CD14-positive monocyte (primary cell): Measurements from ENCODE around the gene RALB. TPM values are rescaled to one million over a fixed set of nuclear protein-coding genes. Genes with fewer than 3 reads are reported as not detected.

Source experiments
- DNase-seq, 3 donors: peaks; one replicate each; pipeline ENCODE4 v3.0.0-alpha.2; 2011 to 2022
- H2AFZ ChIP-seq: 2 replicates; pipeline ENCODE4 v1.6.0; 2012; ENCODE audit warnings: mild to moderate bottlenecking, low read depth, low read length, inconsistent platforms; ENCODE audit not compliant: insufficient read depth, poor library complexity, severe bottlenecking
- H3K27ac ChIP-seq, 2 donors: 1 replicate in 1 of 2; 2 replicates in 1 of 2; pipeline ENCODE4 v1.5.1; 2012 to 2013; ENCODE audit warnings: low read length in 2 of 2, control low read depth in 1 of 2, inconsistent platforms in 1 of 2, low read depth in 1 of 2, mild to moderate bottlenecking in 1 of 2
- H3K27me3 ChIP-seq, 2 donors: one replicate each; pipeline versions ENCODE4 v1.6.0 to v1.6.1; 2011 to 2013; ENCODE audit warnings: low read length in 2 of 2; ENCODE audit not compliant: control insufficient read depth in 2 of 2, insufficient read depth in 2 of 2
- H3K36me3 ChIP-seq, 2 donors: replicated peaks in 1 of 2; 1 replicate in 1 of 2; 2 replicates in 1 of 2; pipeline versions ENCODE4 v1.5.1 to v1.6.1; 2012 to 2013; ENCODE audit warnings: low read length in 2 of 2, control low read depth in 1 of 2, inconsistent platforms in 1 of 2, mild to moderate bottlenecking in 1 of 2; ENCODE audit not compliant: insufficient read depth in 2 of 2, control insufficient read depth in 1 of 2
- H3K4me1 ChIP-seq, 2 donors: 1 replicate in 1 of 2; 2 replicates in 1 of 2; pipeline versions ENCODE4 v1.5.1 to v1.6.1; 2012 to 2013; ENCODE audit warnings: low read length in 2 of 2, control low read depth in 1 of 2, inconsistent platforms in 1 of 2, mild to moderate bottlenecking in 1 of 2, moderate library complexity in 1 of 2; ENCODE audit not compliant: insufficient read depth in 2 of 2, control insufficient read depth in 1 of 2
- H3K4me2 ChIP-seq: replicated peaks from 2 replicates; pipeline ENCODE3; 2012; ENCODE audit warnings: low read length, moderate library complexity, mild to moderate bottlenecking; ENCODE audit not compliant: poor library complexity, severe bottlenecking; ENCODE audit errors: extremely low read depth
- H3K4me3 ChIP-seq, 3 experiments: fragments of 200-600 bp in 1 of 3; sonication (generic) in 1 of 3; replicated peaks in 1 of 3; 1 replicate in 2 of 3; 2 replicates in 1 of 3; pipeline ENCODE4 v1.5.1; 2011 to 2013; ENCODE audit warnings: low read length in 3 of 3, mild to moderate bottlenecking in 3 of 3, control low read depth in 2 of 3, low read depth in 2 of 3, inconsistent platforms in 1 of 3, moderate library complexity in 1 of 3
- H3K79me2 ChIP-seq: 2 replicates; pipeline ENCODE4 v1.6.0; 2012; ENCODE audit warnings: mild to moderate bottlenecking, control low read depth, inconsistent platforms, low read length, moderate library complexity; ENCODE audit not compliant: insufficient read depth
- H3K9ac ChIP-seq: 2 replicates; pipeline ENCODE4 v1.6.0; 2017; ENCODE audit warnings: low read length, mild to moderate bottlenecking; ENCODE audit not compliant: insufficient read depth, poor library complexity, severe bottlenecking
- H3K9me3 ChIP-seq, 2 donors: replicated peaks in 1 of 2; 1 replicate in 1 of 2; 2 replicates in 1 of 2; pipeline versions ENCODE4 v1.5.1 to v1.6.1; 2012 to 2013; ENCODE audit warnings: low read length in 2 of 2, control low read depth in 1 of 2; ENCODE audit not compliant: control insufficient read depth in 1 of 2, insufficient read depth in 1 of 2
- H4K20me1 ChIP-seq: 2 replicates; pipeline ENCODE4 v1.6.0; 2012; ENCODE audit warnings: mild to moderate bottlenecking, low read length, control low read depth, moderate library complexity; ENCODE audit not compliant: insufficient read depth
- H3K27ac Mint-ChIP-seq, 7 donors: one replicate each; pipeline ENCODE4 v1.8.0; 2020; ENCODE audit warnings: mild to moderate bottlenecking in 7 of 7, mixed read lengths in 7 of 7, moderate library complexity in 6 of 7, inconsistent platforms in 2 of 7
- H3K27me3 Mint-ChIP-seq, 3 donors: one replicate each; pipeline ENCODE4 v1.8.0; 2021 to 2022; ENCODE audit warnings: low read depth in 3 of 3, mild to moderate bottlenecking in 3 of 3, mixed read lengths in 3 of 3, moderate library complexity in 3 of 3, inconsistent platforms in 1 of 3
- H3K36me3 Mint-ChIP-seq, 2 donors: one replicate each; pipeline ENCODE4 v1.8.0; 2020; ENCODE audit warnings: mixed read lengths in 2 of 2, inconsistent platforms in 1 of 2, mild to moderate bottlenecking in 1 of 2
- H3K4me1 Mint-ChIP-seq: one replicate; pipeline ENCODE4 v1.8.0; 2020; ENCODE audit warnings: mild to moderate bottlenecking, mixed read lengths
- H3K4me3 Mint-ChIP-seq, 2 donors: one replicate each; pipeline ENCODE4 v1.8.0; 2020; ENCODE audit warnings: mild to moderate bottlenecking in 2 of 2, mixed read lengths in 2 of 2, moderate library complexity in 1 of 2
- H3K9me3 Mint-ChIP-seq, 7 donors: one replicate each; pipeline ENCODE4 v1.8.0; 2020 to 2022; ENCODE audit warnings: mixed read lengths in 7 of 7, mild to moderate bottlenecking in 6 of 7, moderate library complexity in 6 of 7, inconsistent platforms in 2 of 7
- CTCF ChIP-seq: fragments of 200-600 bp; IDR thresholded peaks from one replicate; pipeline ENCODE4 v1.8.0; 2022; ENCODE audit warnings: antibody characterized with exemption, mild to moderate bottlenecking
- WGBS: methylation state at CpG from one replicate; pipeline ENCODE4 v1.1.5; 2013; ENCODE audit warnings: missing lambda C conversion rate; ENCODE audit not compliant: insufficient coverage; 5-methylcytosine and 5-hydroxymethylcytosine counted together
- intact Hi-C, 2 donors: fragments of 100-400 bp; cut with micrococcal nuclease; formaldehyde crosslinking; loops; one replicate each; pipeline versions ENCODE4 v1.15.0 to v1.15.1; 2023
- polyA plus RNA-seq, 3 donors: library from polyadenylated mRNA; depleted of rRNA in 1 of 3; unstranded in 2 of 3; stranded (reverse) in 1 of 3; fragments of 300-500 nt in 2 of 3; fragments of >200 nt in 1 of 3; fragmentation: Illumina TruSeq in 2 of 3; gene quantifications; 1 replicate in 2 of 3; 2 replicates in 1 of 3; pipeline ENCODE4 v1.2.3, GENCODE V29; 2012 to 2021

RALB gene
- polyA plus RNA-seq, 3 donors: 57.2 to 163 (median 139) TPM

GRCh38 chr2:120220756-120221155 is 31.9 kb upstream of the RALB start:
- no peak for DNase-seq
- H3K4me1 Mint-ChIP-seq: peaks cover 35% of the 10 kb centered on the region
- no peak overlapping the region for H3K4me3 Mint-ChIP-seq
- H3K9me3 Mint-ChIP-seq: peaks cover 14 to 35% (median 23%) of the 10 kb centered on the region in 7 donors
- intact Hi-C loops: loop anchor here in 1 of 2 donors (10.0 kb wide), 1 partner anchor 94 kb away; no protein-coding TSS in a partner anchor
- H3K27ac Mint-ChIP-seq: no peak overlapping the region
- Histone ChIP-seq H2AFZ (no peak overlapping the region), H3K27ac (no peak overlapping the region), H4K20me1 (peaks cover 8% of the 10 kb centered on the region), H3K4me3 (no peak overlapping the region), H3K9ac (no peak overlapping the region), H3K79me2 (peaks cover 15% of the 10 kb centered on the region), H3K27me3 (peaks cover 0 to 5% of the 10 kb centered on the region in 2 donors), H3K36me3 (peaks cover 5% of the 10 kb centered on the region in 2 donors), H3K4me1 (peaks cover 13 to 30% of the 10 kb centered on the region in 2 donors), H3K9me3 (peaks cover 15 to 27% of the 10 kb centered on the region in 2 donors), H3K4me2 (no peak overlapping the region)
- 75% methylated on average over 1 of the region's 2 CpGs for WGBS
- peaks cover 9 to 18% (median 15%) of the 10 kb centered on the region in 3 donors for H3K27me3 Mint-ChIP-seq
- H3K36me3 Mint-ChIP-seq: peaks cover 33 to 40% of the 10 kb centered on the region in 2 donors
- TF ChIP-seq CTCF: no peak

- TF ChIP-seq CTCF: no peak
- Mint-ChIP-seq H3K27ac (no peak overlapping the region), H3K9me3 (peaks cover 10 to 29% (median 20%) of the 10 kb centered on the region in 7 donors), H3K36me3 (peaks cover 33 to 38% of the 10 kb centered on the region in 2 donors), H3K4me1 (peaks cover 35% of the 10 kb centered on the region), H3K27me3 (peaks cover 9 to 18% (median 15%) of the 10 kb centered on the region in 3 donors), H3K4me3 (no peak overlapping the region)
- Histone ChIP-seq H4K20me1 (peaks cover 8% of the 10 kb centered on the region), H3K27ac (no peak overlapping the region), H3K36me3 (peaks cover 5% of the 10 kb centered on the region in 2 donors), H3K4me2 (no peak overlapping the region), H3K4me3 (no peak overlapping the region), H3K4me1 (peaks cover 13 to 30% of the 10 kb centered on the region in 2 donors), H3K9me3 (peaks cover 12 to 20% of the 10 kb centered on the region in 2 donors), H3K9ac (no peak overlapping the region), H3K27me3 (peaks cover 0 to 5% of the 10 kb centered on the region in 2 donors), H2AFZ (no peak overlapping the region), H3K79me2 (peaks cover 15% of the 10 kb centered on the region)
- intact Hi-C loops: loop anchor here in 1 of 2 donors (10.0 kb wide), 1 partner anchor 93 kb away; no protein-coding TSS in a partner anchor
- WGBS: 100% methylated on average over 5 of the region's 8 CpGs
- no peak for DNase-seq
These were observed 31.0 kb upstream of the RALB start for GRCh38 chr2:120221616-120222015.
